IMR-90 (cell line): ENCODE results near the gene OPRL1. TPM values are rescaled to one million over a fixed set of nuclear protein-coding genes. Genes with fewer than 3 reads are reported as not detected.
"Not testable (repeated sequence)": the region's sequence is repeated elsewhere in the genome, so short reads cannot be mapped to it uniquely, and the experiment has no call there.

Experiments
- ATAC-seq: fragments of 200-7000 bp; cut with Tn5 transposase; 2 replicates; pipeline ENCODE4 v1.9.1; 2020; ENCODE audit warnings: low read depth, mild to moderate bottlenecking, moderate library complexity
- BruUV-seq: library from RNA; stranded (reverse); fragments of 400-500 nt; replicated peaks from 2 replicates; lab custom pipeline; 2021; lab: Mats Ljungman, UMichigan
- CTCF ChIA-PET: fragments of 300-600 bp; formaldehyde crosslinking; extraction: SDS; loops from one replicate; lab custom pipeline; 2021; ENCODE audit warnings: antibody characterized with exemption; lab: Yijun Ruan, JAX
- POLR2A ChIA-PET: fragments of 300-600 bp; sonication (Branson Sonifier 250); formaldehyde crosslinking; loops from one replicate; lab custom pipeline; 2022; ENCODE audit warnings: antibody characterized with exemption; ENCODE audit not compliant: unreplicated experiment; lab: Charles Lee
- DNase-seq: peaks from one replicate; pipeline ENCODE4 v3.0.0; 2013
- H2AFZ ChIP-seq: replicated peaks from 2 replicates; pipeline ENCODE3; 2013; ENCODE audit warnings: low read length, mild to moderate bottlenecking; ENCODE audit not compliant: poor library complexity
- H2AK5ac ChIP-seq: 2 replicates; pipeline ENCODE4 v1.6.1; 2013; ENCODE audit warnings: low read depth, low read length, inconsistent platforms
- H2AK9ac ChIP-seq: replicated peaks from 2 replicates; pipeline ENCODE3; 2013; ENCODE audit warnings: mild to moderate bottlenecking, low read depth, low read length, moderate library complexity; ENCODE audit not compliant: poor library complexity
- H2BK120ac ChIP-seq: 2 replicates; pipeline ENCODE4 v1.6.1; 2013; ENCODE audit warnings: low read depth, low read length, inconsistent platforms
- H2BK15ac ChIP-seq: 3 replicates; pipeline ENCODE4 v1.6.1; 2013; ENCODE audit warnings: low read depth, low read length, inconsistent platforms
- H2BK20ac ChIP-seq: 2 replicates; pipeline ENCODE4 v1.6.1; 2013; ENCODE audit warnings: low read depth, mild to moderate bottlenecking, inconsistent platforms, low read length, moderate library complexity
- H2BK5ac ChIP-seq: 2 replicates; pipeline ENCODE4 v1.6.1; 2013; ENCODE audit warnings: mild to moderate bottlenecking, low read depth, low read length, inconsistent platforms; ENCODE audit not compliant: poor library complexity, severe bottlenecking
- H3K14ac ChIP-seq: replicated peaks from 2 replicates; pipeline ENCODE4 v1.6.1; 2013; ENCODE audit warnings: low read depth, low read length, inconsistent platforms
- H3K18ac ChIP-seq: 2 replicates; pipeline ENCODE4 v1.6.1; 2013; ENCODE audit warnings: low read depth, low read length, control low read depth
- H3K23ac ChIP-seq: 2 replicates; pipeline ENCODE4 v1.6.1; 2013; ENCODE audit warnings: low read depth, low read length, inconsistent platforms
- H3K27ac ChIP-seq: 2 replicates; pipeline ENCODE4 v1.5.1; 2013; ENCODE audit warnings: mild to moderate bottlenecking, control low read depth, low read length; ENCODE audit not compliant: insufficient read depth
- H3K27me3 ChIP-seq: 2 replicates; pipeline ENCODE4 v1.6.1; 2013; ENCODE audit warnings: low read length; ENCODE audit not compliant: control insufficient read depth, insufficient read depth
- H3K36me3 ChIP-seq: 2 replicates; pipeline ENCODE4 v1.6.1; 2013; ENCODE audit warnings: low read length, mixed read lengths; ENCODE audit not compliant: control insufficient read depth, insufficient read depth
- H3K4ac ChIP-seq: 2 replicates; pipeline ENCODE4 v1.6.1; 2013; ENCODE audit warnings: low read depth, low read length, inconsistent platforms
- H3K4me1 ChIP-seq: 2 replicates; pipeline ENCODE4 v1.6.1; 2013; ENCODE audit warnings: low read length, mixed read lengths; ENCODE audit not compliant: control insufficient read depth, insufficient read depth
- H3K4me2 ChIP-seq: 2 replicates; pipeline ENCODE4 v1.6.1; 2013; ENCODE audit warnings: low read depth, mild to moderate bottlenecking, control low read depth, low read length, moderate library complexity
- H3K4me3 ChIP-seq: 2 replicates; pipeline ENCODE4 v1.5.1; 2013; ENCODE audit warnings: low read depth, mild to moderate bottlenecking, control low read depth, low read length, moderate library complexity; ENCODE audit not compliant: insufficient read depth
- H3K56ac ChIP-seq: 2 replicates; pipeline ENCODE4 v1.6.1; 2013; ENCODE audit warnings: low read length, inconsistent platforms; ENCODE audit not compliant: insufficient read depth; ENCODE audit errors: extremely low read depth
- H3K79me1 ChIP-seq, 2 experiments: 2 replicates each; pipeline ENCODE4 v1.6.1; 2013; ENCODE audit warnings: low read length in 2 of 2, inconsistent platforms in 1 of 2, low read depth in 1 of 2
- H3K9ac ChIP-seq: 2 replicates; pipeline ENCODE4 v1.6.1; 2013; ENCODE audit warnings: low read depth, low read length, control low read depth
- H3K9me1 ChIP-seq: 2 replicates; pipeline ENCODE4 v1.6.1; 2013; ENCODE audit warnings: low read length, inconsistent platforms; ENCODE audit not compliant: insufficient read depth
- H3K9me3 ChIP-seq: 2 replicates; pipeline ENCODE4 v1.6.1; 2013; ENCODE audit warnings: low read length; ENCODE audit not compliant: control insufficient read depth, insufficient read depth
- H4K20me1 ChIP-seq: 2 replicates; pipeline ENCODE4 v1.6.1; 2013; ENCODE audit warnings: low read length, inconsistent platforms; ENCODE audit not compliant: insufficient read depth
- H4K5ac ChIP-seq: 2 replicates; pipeline ENCODE4 v1.6.1; 2013; ENCODE audit warnings: mild to moderate bottlenecking, low read depth, low read length, control low read depth
- H4K8ac ChIP-seq, 2 experiments: 2 replicates each; pipeline ENCODE4 v1.6.1; 2013; ENCODE audit warnings: low read depth in 2 of 2, low read length in 2 of 2, control low read depth in 1 of 2, inconsistent platforms in 1 of 2
- H4K91ac ChIP-seq: 2 replicates; pipeline ENCODE4 v1.6.1; 2013; ENCODE audit warnings: low read depth, low read length, inconsistent platforms; ENCODE audit not compliant: insufficient read depth
- dilution Hi-C: fragments of 300-500 bp; cut with HindIII; formaldehyde crosslinking; loops from one replicate; pipeline ENCODE4 v1.14.3; 2018; ENCODE audit warnings: low sequenced_read_pairs; ENCODE audit not compliant: unreplicated experiment
- in situ Hi-C: fragments of 300-500 bp; cut with MboI; formaldehyde crosslinking; loops from 3 replicates; pipeline ENCODE4 v1.14.3; 2019; ENCODE audit warnings: low sequenced_read_pairs, inconsistent platforms, mixed read lengths
- intact Hi-C: fragments of 100-400 bp; cut with micrococcal nuclease; formaldehyde crosslinking; loops from 2 replicates; pipeline ENCODE4 v1.10.0; 2022
- polyA plus RNA-seq, 3 experiments: library from polyadenylated mRNA; depleted of rRNA; stranded (reverse); fragments of >200 nt; gene quantifications; 2 replicates each; pipeline ENCODE4 v1.2.3, GENCODE V29; 2012; ENCODE audit warnings: low replicate concordance in 1 of 3
- total RNA-seq: library from RNA; depleted of rRNA; stranded (reverse); fragments of >200 nt; gene quantifications from 2 replicates; pipeline ENCODE4 v1.2.3, GENCODE V29; 2012

Gene OPRL1
- total and polyA plus RNA-seq, 2 of the 4 experiments (the other 2 are of a cell fraction), result 0.36 to 1.2 TPM

- H3K9ac ChIP-seq, DNase-seq, H3K4me2 ChIP-seq, H3K27ac ChIP-seq, POLR2A ChIA-PET, H3K4me1 ChIP-seq, H3K14ac ChIP-seq, H3K9me1 ChIP-seq, in situ Hi-C loops, H4K20me1 ChIP-seq, H2AK5ac ChIP-seq, H2AFZ ChIP-seq, H3K23ac ChIP-seq, H4K91ac ChIP-seq, H2BK5ac ChIP-seq, H4K5ac ChIP-seq, H4K8ac ChIP-seq, H3K4ac ChIP-seq, H3K9me3 ChIP-seq, H2BK20ac ChIP-seq, H3K36me3 ChIP-seq, ATAC-seq, H3K4me3 ChIP-seq, dilution Hi-C loops, CTCF ChIA-PET, H3K79me1 ChIP-seq, H3K18ac ChIP-seq, H2AK9ac ChIP-seq, H2BK15ac ChIP-seq, BruUV-seq, intact Hi-C loops, H2BK120ac ChIP-seq, H3K56ac ChIP-seq: not testable (repeated sequence)
- peaks cover 58% of the 10 kb centered on the region for H3K27me3 ChIP-seq
Observed at GRCh38 chr20:64088586-64088985, 8.7 kb downstream of the OPRL1 start.
